ENCODE results near the gene FBH1.

The FBH1 gene

DNA sequence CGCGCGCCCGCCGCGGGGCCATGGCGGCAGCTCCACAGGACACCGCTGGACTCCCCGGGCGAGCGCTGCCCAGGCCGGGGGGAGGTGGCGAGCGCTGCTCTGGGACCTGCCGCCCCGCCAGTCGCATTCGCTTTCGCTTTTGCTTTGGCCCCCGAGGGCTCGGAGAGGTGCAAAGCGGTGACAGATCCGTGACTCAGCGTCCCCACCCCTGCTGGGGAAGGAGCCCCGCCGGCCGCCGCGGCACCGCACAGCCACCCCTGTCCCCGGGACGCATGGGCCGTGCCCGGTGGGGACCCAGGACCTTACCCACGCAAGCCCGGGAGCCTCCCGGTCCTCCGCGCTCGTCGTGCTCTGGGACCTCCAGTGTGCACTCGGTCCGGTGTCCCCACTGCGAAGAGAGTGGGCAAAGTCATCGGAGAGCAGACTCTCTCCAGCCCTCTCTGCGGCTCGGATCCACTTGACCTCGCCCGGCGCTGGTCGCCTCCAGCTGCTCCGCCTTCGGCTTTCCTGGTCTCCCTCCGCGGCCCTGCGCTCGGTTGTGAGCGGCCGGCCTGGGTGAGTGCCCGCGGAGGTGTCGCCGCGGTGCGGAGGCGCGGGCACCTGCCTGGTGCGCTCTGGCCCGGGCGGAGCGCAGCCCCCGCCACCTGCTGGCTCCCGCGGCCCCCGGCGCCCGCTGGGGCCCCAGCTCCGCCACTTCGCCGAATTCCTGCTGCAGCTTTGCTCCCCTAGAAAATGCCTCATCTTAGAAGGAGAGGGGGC lies 87.6 kb downstream of the FBH1 start, which contains the start of gene IL15RA:
IL15RA (minus strand) TSS at position 73 of the 759 bp plus-strand sequence; CDS start at position 22, 51 bp downstream.
- DNase-seq (ENCODE audit: low read depth in 2 of 2): peak; percentile 77 to 82

DNA sequence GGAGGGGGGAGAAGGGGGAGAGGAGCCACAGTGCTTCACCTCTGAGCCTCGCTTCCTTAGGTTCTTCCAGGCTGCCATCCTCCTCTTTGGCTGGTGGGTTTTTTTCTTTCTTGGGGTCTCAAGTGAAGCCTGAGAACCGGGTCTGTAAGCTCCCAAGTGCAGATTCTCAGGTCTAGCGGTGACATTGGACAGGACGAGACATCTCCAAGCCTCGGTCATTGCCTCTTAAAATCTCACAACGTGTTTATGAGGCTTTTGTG lies 88.1 kb downstream of the FBH1 start:
- no peak for DNase-seq (ENCODE audit: low read depth in 2 of 2)

DNA sequence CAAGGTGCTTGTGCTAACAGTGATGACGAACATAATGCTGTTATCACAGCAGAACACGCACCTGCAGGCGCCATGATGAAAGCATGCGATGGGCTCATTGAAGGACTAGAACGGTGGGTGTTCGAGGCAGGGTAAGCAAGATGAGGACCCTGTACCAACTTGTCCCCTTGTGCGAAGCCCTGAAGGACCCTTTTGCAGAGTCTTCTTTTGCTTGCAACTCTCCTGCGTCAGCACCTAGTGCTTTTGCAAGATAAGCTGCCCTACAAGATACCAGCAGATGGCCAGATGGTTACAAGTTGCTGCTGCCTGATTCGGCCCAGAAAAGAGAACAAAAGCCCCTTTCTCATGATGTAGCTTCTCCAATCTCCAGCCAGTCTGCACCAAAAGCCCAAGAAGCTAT lies 91.5 kb downstream of the FBH1 start:
- no peak for DNase-seq (ENCODE audit: low read depth in 2 of 2)

DNA sequence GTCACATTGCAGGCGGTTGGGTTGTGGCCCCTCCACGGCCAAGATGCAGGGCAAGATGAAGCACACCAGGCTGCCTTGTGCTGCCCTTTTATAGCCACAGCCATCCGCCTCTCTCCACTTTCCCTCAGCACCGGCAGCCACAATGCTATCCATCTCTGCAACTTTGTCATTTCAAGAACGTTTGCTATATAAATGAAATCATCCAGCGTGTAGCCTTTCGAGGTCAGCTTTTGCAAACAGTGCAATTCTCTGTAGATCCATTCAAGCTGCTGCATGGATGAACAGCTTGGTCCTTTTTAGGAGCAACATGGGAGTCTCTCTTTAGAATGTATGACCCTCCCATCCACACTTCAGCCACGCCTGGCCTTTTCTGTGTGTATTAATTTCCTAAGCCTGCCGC lies 93.7 kb downstream of the FBH1 start:
- no peak for DNase-seq (ENCODE audit: low read depth in 2 of 2)

DNA sequence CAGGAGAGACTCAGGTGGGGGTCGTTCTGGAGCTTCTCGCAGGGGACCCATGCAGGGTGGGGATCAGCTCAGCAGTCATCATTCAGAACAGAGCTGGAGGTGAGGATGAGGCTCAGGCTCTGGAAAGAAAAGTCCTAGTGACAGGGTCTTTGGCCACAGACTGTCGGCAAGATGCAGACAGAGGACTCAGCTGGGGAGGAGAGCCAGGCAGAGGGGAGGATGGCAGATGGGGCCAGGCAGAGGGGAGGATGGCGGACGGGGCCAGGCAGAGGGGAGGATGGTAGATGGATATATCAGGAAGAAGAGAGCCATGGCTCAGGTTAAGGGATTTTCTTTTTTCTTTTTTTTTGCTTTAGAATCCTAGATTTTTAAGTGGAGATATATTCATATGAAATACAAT lies 95.0 kb downstream of the FBH1 start:
- no peak for DNase-seq (ENCODE audit: low read depth in 2 of 2)
